GM12878 (cell line): ENCODE measurements around the gene CTXN1. TPM values are rescaled to one million over a fixed set of nuclear protein-coding genes. Genes with fewer than 3 reads are reported as not detected.

ENCODE experiments used
- BHLHE40 ChIP-seq, 2 experiments: fragments of 450-650 bp in 1 of 2; IDR thresholded peaks; 2 replicates each; pipeline ENCODE4 v1.6.1; 2011 to 2017; ENCODE audit warnings: low read depth in 2 of 2, borderline replicate concordance in 1 of 2, improper control_type of control experiment in 1 of 2, low read length in 1 of 2, mild to moderate bottlenecking in 1 of 2
- DPF2 ChIP-seq: fragments of 450-650 bp; IDR thresholded peaks from 2 replicates; pipeline ENCODE4 v1.6.1; 2017; ENCODE audit warnings: mild to moderate bottlenecking
- GATAD2B ChIP-seq: fragments of 450-650 bp; conservative IDR thresholded peaks from 2 replicates; pipeline ENCODE4 v1.6.1; 2017; ENCODE audit warnings: low read depth, mild to moderate bottlenecking, moderate library complexity
- JUND ChIP-seq: IDR thresholded peaks from 2 replicates; pipeline ENCODE4 v1.6.1; 2012; ENCODE audit warnings: low read depth, mild to moderate bottlenecking, low read length, improper control_type of control experiment, moderate library complexity
- MXI1 ChIP-seq: fragments of 150-350 bp; IDR thresholded peaks from 2 replicates; pipeline ENCODE4 v1.6.1; 2011; ENCODE audit warnings: low read depth, mild to moderate bottlenecking, inconsistent platforms, low read length, improper control_type of control experiment
- NR2F1 ChIP-seq: fragments of 450-650 bp; conservative IDR thresholded peaks from 2 replicates; pipeline ENCODE4 v1.6.1; 2017; ENCODE audit warnings: mild to moderate bottlenecking
- RFX5 ChIP-seq: IDR thresholded peaks from 2 replicates; pipeline ENCODE4 v1.6.1; 2011; ENCODE audit warnings: low read depth, low read length, improper control_type of control experiment
- SMARCA5 ChIP-seq: fragments of 450-650 bp; IDR thresholded peaks from 2 replicates; pipeline ENCODE4 v1.6.1; 2017; ENCODE audit warnings: mild to moderate bottlenecking
- SMC3 ChIP-seq: IDR thresholded peaks from 2 replicates; pipeline ENCODE4 v1.6.1; 2011; ENCODE audit warnings: low read length, improper control_type of control experiment, borderline replicate concordance
- SUZ12 ChIP-seq: fragments of 200-600 bp; sonication (generic); IDR thresholded peaks from one replicate; pipeline ENCODE4 v1.6.1; 2018; ENCODE audit warnings: antibody characterized with exemption, mild to moderate bottlenecking; ENCODE audit not compliant: unreplicated experiment
- ZBED1 ChIP-seq: IDR thresholded peaks from 2 replicates; pipeline ENCODE4 v1.6.1; 2016; ENCODE audit warnings: borderline replicate concordance
- polyA plus RNA-seq, 11 experiments: library from polyadenylated mRNA; depleted of rRNA in 4 of 11; unstranded in 6 of 11; stranded (reverse) in 5 of 11; fragments of >200 nt; fragmentation: Nextera tagmentation in 4 of 11; fragmentation: Illumina TruSeq in 1 of 11; extraction: Ambion mirVana in 4 of 11; extraction: Trizol in 1 of 11; gene quantifications; 1 replicate in 1 of 11; 2 replicates in 10 of 11; pipeline versions ENCODE4 v1.2.1 to v1.2.3, GENCODE V29; 2011 to 2016; ENCODE audit warnings: inconsistent platforms in 2 of 11, missing spikeins in 2 of 11, low read depth in 1 of 11
- total RNA-seq, 4 experiments: library from RNA; depleted of rRNA in 3 of 4; stranded (reverse); fragments of >200 nt in 3 of 4; fragmentation: Illumina TruSeq in 1 of 4; extraction: Trizol in 1 of 4; gene quantifications; 2 replicates each; pipeline versions ENCODE4 v1.2.1 to v1.2.3, GENCODE V29; 2013 to 2021
- TF ChIP-seq, protein P1 (sequence below): fragments of 450-650 bp; IDR thresholded peaks from 2 replicates; pipeline ENCODE4 v1.6.1; 2017; ENCODE audit warnings: low read depth, mild to moderate bottlenecking, moderate library complexity
- TF ChIP-seq, protein P2 (sequence below): IDR thresholded peaks from 2 replicates; pipeline ENCODE4 v1.6.1; 2012; ENCODE audit warnings: mild to moderate bottlenecking, low read depth, low read length
- TF ChIP-seq, protein P3 (sequence below): IDR thresholded peaks from 2 replicates; pipeline ENCODE4 v1.6.1; 2012; ENCODE audit warnings: low read depth, low read length, improper control_type of control experiment
- TF ChIP-seq, protein P4 (sequence below): fragments of 150-350 bp; IDR thresholded peaks from 2 replicates; pipeline ENCODE4 v1.6.1; 2016; ENCODE audit warnings: low read depth, low read length
- TF ChIP-seq, protein P5 (sequence below): fragments of 450-650 bp; IDR thresholded peaks from 2 replicates; pipeline ENCODE4 v1.6.1; 2017; ENCODE audit warnings: mild to moderate bottlenecking

Gene CTXN1
- total and polyA plus RNA-seq, 10 of the 15 experiments (the other 5 are each of a cell fraction or from before 2014, with no cell fraction given): 0.04 to 1.0 (median 0.38) TPM; not detected in 4

DNA sequence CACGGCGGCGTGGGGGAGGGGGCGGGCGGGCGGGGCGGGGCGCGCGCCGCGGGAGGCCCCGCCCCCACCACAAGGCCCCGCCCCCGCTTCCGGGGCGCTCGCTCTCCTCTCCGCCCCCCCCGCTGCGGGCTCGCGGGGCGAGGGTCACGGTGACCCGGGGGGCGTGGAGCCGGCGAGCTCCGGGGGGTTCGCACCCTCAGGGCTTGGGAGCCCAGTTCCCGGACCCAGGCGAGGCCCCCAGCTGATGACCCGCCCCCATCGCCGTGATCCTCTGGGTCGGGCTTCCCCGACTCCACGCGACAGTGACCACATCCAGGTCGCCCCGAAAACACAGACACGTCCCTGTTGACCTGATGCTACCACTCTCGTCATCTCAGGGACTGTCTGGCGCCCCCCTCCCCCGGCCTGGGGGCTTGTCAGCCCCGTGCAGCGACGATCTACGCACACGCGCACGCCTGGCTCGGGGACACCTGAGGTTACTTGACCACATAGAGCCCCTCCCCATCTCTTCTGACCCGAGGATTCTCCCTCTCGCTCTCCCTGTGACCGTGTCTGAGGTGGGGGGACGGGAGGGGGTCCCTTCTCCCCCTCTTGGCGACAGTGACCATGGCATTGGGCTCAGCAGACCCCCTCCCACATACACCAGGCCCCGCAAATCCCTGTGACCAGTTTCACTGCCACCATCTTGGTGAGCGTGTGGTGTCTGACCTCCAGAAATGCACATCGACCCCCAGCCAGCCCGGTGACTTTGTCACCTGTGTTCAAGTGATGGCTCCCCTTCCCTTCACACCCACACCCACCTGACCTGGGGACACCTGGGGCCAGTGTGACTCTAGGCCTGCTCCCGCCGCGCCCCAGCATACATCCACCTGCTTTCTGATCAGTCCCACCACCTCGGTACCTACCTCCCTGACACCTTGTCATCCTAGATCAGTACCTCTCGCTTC, 21.6 kb downstream of the CTXN1 start (continued):
- TF ChIP-seq, protein P1, sequence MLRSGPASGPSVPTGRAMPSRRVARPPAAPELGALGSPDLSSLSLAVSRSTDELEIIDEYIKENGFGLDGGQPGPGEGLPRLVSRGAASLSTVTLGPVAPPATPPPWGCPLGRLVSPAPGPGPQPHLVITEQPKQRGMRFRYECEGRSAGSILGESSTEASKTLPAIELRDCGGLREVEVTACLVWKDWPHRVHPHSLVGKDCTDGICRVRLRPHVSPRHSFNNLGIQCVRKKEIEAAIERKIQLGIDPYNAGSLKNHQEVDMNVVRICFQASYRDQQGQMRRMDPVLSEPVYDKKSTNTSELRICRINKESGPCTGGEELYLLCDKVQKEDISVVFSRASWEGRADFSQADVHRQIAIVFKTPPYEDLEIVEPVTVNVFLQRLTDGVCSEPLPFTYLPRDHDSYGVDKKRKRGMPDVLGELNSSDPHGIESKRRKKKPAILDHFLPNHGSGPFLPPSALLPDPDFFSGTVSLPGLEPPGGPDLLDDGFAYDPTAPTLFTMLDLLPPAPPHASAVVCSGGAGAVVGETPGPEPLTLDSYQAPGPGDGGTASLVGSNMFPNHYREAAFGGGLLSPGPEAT: peak; percentile 47; the same call in 1 of the 2 replicates
- TF ChIP-seq ZBED1 (no peak), SMARCA5 (no peak), JUND (no peak), RFX5 (no peak), GATAD2B (peak; percentile 60; the same call in 1 of the 2 replicates), MXI1 (peak; percentile 28; the same call in 1 of the 2 replicates), SMC3 (no peak), SUZ12 (no peak), DPF2 (peak; percentile 72), NR2F1 (peak; percentile 96), BHLHE40 (IDR thresholded peaks at IDR 0.05; ENCODE audit: borderline replicate concordance in 1 of 2, low read depth in 2 of 2, low read length in 1 of 2) (peak in 1 of 2 experiments; percentile 77; a peak in 2 of 4 replicates)
- TF ChIP-seq, protein P2, sequence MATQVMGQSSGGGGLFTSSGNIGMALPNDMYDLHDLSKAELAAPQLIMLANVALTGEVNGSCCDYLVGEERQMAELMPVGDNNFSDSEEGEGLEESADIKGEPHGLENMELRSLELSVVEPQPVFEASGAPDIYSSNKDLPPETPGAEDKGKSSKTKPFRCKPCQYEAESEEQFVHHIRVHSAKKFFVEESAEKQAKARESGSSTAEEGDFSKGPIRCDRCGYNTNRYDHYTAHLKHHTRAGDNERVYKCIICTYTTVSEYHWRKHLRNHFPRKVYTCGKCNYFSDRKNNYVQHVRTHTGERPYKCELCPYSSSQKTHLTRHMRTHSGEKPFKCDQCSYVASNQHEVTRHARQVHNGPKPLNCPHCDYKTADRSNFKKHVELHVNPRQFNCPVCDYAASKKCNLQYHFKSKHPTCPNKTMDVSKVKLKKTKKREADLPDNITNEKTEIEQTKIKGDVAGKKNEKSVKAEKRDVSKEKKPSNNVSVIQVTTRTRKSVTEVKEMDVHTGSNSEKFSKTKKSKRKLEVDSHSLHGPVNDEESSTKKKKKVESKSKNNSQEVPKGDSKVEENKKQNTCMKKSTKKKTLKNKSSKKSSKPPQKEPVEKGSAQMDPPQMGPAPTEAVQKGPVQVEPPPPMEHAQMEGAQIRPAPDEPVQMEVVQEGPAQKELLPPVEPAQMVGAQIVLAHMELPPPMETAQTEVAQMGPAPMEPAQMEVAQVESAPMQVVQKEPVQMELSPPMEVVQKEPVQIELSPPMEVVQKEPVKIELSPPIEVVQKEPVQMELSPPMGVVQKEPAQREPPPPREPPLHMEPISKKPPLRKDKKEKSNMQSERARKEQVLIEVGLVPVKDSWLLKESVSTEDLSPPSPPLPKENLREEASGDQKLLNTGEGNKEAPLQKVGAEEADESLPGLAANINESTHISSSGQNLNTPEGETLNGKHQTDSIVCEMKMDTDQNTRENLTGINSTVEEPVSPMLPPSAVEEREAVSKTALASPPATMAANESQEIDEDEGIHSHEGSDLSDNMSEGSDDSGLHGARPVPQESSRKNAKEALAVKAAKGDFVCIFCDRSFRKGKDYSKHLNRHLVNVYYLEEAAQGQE: no peak
- TF ChIP-seq, protein P3, sequence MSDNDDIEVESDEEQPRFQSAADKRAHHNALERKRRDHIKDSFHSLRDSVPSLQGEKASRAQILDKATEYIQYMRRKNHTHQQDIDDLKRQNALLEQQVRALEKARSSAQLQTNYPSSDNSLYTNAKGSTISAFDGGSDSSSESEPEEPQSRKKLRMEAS: no peak
- TF ChIP-seq, protein P4, sequence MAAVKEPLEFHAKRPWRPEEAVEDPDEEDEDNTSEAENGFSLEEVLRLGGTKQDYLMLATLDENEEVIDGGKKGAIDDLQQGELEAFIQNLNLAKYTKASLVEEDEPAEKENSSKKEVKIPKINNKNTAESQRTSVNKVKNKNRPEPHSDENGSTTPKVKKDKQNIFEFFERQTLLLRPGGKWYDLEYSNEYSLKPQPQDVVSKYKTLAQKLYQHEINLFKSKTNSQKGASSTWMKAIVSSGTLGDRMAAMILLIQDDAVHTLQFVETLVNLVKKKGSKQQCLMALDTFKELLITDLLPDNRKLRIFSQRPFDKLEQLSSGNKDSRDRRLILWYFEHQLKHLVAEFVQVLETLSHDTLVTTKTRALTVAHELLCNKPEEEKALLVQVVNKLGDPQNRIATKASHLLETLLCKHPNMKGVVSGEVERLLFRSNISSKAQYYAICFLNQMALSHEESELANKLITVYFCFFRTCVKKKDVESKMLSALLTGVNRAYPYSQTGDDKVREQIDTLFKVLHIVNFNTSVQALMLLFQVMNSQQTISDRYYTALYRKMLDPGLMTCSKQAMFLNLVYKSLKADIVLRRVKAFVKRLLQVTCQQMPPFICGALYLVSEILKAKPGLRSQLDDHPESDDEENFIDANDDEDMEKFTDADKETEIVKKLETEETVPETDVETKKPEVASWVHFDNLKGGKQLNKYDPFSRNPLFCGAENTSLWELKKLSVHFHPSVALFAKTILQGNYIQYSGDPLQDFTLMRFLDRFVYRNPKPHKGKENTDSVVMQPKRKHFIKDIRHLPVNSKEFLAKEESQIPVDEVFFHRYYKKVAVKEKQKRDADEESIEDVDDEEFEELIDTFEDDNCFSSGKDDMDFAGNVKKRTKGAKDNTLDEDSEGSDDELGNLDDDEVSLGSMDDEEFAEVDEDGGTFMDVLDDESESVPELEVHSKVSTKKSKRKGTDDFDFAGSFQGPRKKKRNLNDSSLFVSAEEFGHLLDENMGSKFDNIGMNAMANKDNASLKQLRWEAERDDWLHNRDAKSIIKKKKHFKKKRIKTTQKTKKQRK: no peak
- TF ChIP-seq, protein P5, sequence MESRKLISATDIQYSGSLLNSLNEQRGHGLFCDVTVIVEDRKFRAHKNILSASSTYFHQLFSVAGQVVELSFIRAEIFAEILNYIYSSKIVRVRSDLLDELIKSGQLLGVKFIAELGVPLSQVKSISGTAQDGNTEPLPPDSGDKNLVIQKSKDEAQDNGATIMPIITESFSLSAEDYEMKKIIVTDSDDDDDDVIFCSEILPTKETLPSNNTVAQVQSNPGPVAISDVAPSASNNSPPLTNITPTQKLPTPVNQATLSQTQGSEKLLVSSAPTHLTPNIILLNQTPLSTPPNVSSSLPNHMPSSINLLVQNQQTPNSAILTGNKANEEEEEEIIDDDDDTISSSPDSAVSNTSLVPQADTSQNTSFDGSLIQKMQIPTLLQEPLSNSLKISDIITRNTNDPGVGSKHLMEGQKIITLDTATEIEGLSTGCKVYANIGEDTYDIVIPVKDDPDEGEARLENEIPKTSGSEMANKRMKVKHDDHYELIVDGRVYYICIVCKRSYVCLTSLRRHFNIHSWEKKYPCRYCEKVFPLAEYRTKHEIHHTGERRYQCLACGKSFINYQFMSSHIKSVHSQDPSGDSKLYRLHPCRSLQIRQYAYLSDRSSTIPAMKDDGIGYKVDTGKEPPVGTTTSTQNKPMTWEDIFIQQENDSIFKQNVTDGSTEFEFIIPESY: no peak
